ENCODE measurements around the gene NOVA1.

The NOVA1 gene

DNA sequence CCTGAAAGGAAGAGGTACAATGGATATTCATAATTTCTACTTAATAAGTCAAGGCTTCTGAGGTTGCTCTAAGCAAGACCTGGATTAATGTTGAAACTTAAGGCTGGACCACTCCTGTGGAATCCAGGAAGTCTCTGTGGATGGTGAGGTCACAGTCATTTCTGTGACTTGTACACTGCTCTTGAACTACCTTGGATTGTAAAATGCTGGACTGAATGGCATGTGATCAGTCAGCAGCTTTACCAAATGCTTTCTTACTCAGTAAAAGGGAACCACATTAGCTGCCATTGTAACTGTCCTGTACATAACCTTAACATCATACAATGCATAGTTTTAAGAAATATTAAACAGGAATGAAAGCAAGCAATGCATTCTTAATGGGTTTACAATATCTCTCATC lies 182.9 kb downstream of the NOVA1 start:
- no peak for TF ChIP-seq CTCF (conservative IDR thresholded peaks at IDR 0.05)
- H3K27ac ChIP-seq: peak overlapping the region; percentile 93

DNA sequence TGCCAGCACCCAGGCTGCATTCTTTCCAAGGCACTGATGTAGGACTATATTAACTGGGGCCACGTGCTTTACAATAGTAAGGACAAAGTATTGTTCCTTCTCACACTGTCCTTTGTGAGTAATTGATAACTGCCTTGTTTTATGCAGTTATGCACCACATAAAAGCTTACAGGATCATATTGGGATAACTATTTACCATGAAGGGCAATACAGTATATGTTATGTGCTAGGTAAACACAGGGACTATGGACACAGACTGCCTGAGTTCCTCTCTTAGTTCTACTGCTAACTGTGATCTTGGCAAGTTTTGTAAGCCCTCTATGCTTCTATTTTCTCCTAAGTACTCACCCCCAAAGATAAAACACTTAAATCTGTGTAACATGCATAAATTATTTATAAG lies 183.7 kb downstream of the NOVA1 start:
- H3K27ac ChIP-seq: peak overlapping the region; percentile 93
- no peak for TF ChIP-seq CTCF (conservative IDR thresholded peaks at IDR 0.05)

- no peak for TF ChIP-seq CTCF (conservative IDR thresholded peaks at IDR 0.05)
- H3K27ac ChIP-seq: no peak overlapping the region
Measured at GRCh38 chr14:26412421-26412820, 185.4 kb downstream of the NOVA1 start.

DNA sequence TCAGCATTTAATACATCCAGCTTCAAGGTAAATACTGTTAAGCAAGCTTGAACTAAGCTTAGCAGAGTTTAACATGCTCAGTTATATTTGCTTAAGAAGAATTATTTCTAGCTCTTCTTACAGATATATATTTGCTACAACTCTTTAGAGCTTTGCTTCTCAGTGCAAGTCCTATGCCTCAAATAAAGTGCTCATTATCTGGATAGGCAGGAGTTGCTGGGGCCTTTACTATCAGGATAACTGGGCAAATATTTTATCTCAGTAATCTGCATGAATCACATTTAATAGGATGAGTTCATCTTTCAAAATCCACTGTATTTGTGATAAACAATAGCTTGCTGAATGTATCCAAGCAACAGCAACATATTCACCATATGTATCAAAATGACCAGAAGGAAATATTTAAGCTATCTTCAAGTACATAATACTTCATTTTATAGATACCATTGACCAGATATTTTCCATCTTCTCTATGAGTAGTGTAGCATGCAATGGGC lies 187.6 kb downstream of the NOVA1 start:
- no peak for TF ChIP-seq CTCF (conservative IDR thresholded peaks at IDR 0.05)

DNA sequence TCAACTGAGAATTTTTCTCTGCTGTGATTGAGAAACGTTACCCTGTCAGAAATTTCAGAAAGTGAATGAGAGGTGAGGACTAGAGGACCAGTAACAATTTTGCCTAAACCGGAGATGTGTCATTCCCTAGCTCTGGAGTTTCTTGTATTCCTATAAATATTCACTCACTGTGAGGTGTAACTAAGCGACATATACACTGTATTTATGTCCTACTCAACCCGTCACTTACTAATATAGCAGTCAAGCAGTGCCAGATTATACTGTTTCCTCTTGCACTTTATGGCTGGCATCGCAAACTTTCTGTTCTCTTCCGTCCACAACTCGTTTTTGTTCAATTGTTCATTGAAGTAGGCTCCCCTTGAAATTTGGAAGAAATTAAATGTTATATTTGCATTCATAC lies 192.9 kb downstream of the NOVA1 start:
- H3K27ac ChIP-seq: no peak overlapping the region
- no peak for TF ChIP-seq CTCF (conservative IDR thresholded peaks at IDR 0.05)

More for the DNA sequence above, 187.6 kb downstream of the NOVA1 start:
- H3K27ac ChIP-seq: peak overlapping the region; percentile 25; the same call in 1 of the 2 replicates

- H3K27ac ChIP-seq: no peak overlapping the region
- no peak for TF ChIP-seq CTCF (conservative IDR thresholded peaks at IDR 0.05)
Measured at GRCh38 chr14:26403760-26404159, 194.1 kb downstream of the NOVA1 start.

- no peak for TF ChIP-seq CTCF (conservative IDR thresholded peaks at IDR 0.05)
- peak overlapping the region; percentile 41 for H3K27ac ChIP-seq
Measured at GRCh38 chr14:26402126-26402525, 195.7 kb downstream of the NOVA1 start.

All from VCaP (cell line).